Measurements from ENCODE around the gene RPL23. TPM values are rescaled to one million over a fixed set of nuclear protein-coding genes. Genes with fewer than 3 reads are reported as not detected.
A peak's percentile ranks its signal among the peaks of the same experiment; 100 is the strongest.

RPL23 gene
- total and polyA plus RNA-seq, 10 of the 15 experiments (the other 5 are each of a cell fraction or from before 2014, with no cell fraction given), result 2,200 to 4,821 (median 3,043) TPM

DNA sequence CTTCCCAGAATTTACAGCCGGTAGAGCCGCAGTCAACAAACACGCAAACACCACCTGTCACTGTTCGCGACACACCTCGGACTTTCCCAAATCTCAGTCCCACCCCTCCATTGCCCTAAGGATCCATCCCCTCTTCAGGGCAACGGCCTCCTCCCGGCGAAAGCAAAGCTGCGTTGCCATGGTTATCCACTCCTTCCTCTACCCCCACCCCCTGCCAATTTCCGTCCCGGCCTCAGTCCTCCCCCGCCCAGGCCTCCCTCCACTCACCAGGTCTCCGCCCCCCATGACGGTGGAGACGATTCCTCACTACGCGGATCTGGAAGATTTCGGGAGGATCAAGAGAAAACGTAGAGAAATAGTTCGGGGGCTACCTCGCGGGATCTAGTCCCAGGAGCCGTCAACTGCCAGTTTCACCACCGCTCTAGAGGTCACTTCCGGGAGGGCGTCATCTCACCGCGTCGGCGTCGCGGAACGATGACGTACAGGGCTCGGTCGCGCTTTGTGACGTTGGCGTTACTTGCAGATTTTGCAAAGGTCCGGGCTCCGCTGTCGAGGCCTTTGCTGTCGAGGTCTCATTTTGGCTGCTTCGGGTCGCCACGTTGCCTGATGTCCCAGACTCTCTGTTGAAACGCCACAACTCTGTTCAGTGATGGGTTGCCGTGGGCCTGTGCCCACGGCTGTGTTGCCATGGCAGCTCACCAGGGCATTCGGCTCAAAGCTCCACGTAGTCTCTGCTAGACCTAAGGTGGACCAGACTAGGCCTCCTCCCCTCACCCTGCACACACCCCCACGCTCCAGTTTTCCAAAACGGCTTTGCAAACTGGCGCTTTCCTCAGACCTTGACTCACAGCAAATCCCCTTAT, 28.4 kb downstream of the RPL23 start, which contains the start of gene CWC25 (continued):
- peak; percentile 93 for TF ChIP-seq ZBTB40 (IDR thresholded peaks at IDR 0.05; ENCODE audit: borderline replicate concordance)
- peak; percentile 100 for TF ChIP-seq MLLT1 (IDR thresholded peaks at IDR 0.05)
- no peak for TF ChIP-seq BCLAF1 (IDR thresholded peaks at IDR 0.05)
- TF ChIP-seq MYB (IDR thresholded peaks at IDR 0.05; ENCODE audit: borderline replicate concordance, low read depth, low read length), result peak; percentile 95
- TF ChIP-seq IKZF1 (conservative IDR thresholded peaks at IDR 0.05), result peak; percentile 94
- TF ChIP-seq CHD4 (IDR thresholded peaks at IDR 0.05), result no peak
- TF ChIP-seq SMAD1 (IDR thresholded peaks at IDR 0.05; ENCODE audit: low read depth, partially characterized antibody), result no peak
- no peak for TF ChIP-seq ZNF217 (IDR thresholded peaks at IDR 0.05)
- peak; percentile 94 for TF ChIP-seq ATF7 (IDR thresholded peaks at IDR 0.05; ENCODE audit: low read depth)
- TF ChIP-seq ASH2L (IDR thresholded peaks at IDR 0.05; ENCODE audit: borderline replicate concordance, low read depth), result peak; percentile 60; the same call in 1 of the 2 replicates
- TF ChIP-seq SMAD5 (IDR thresholded peaks at IDR 0.05; ENCODE audit: low read depth), result peak; percentile 90
- 0 out of 2 replicates have a peak, but pooled peaks have one; percentile 63 for TF ChIP-seq POLR2AphosphoS2 (IDR thresholded peaks at IDR 0.05; ENCODE audit: low read depth, low read length)
- peak; percentile 59 for TF ChIP-seq RFX5 (IDR thresholded peaks at IDR 0.05; ENCODE audit: low read depth, low read length)
- peak; percentile 75 for TF ChIP-seq RUNX3 (IDR thresholded peaks at IDR 0.05; ENCODE audit: low read length)
- peak; percentile 97 for TF ChIP-seq HCFC1 (IDR thresholded peaks at IDR 0.05; ENCODE audit: low read length)
- no peak for TF ChIP-seq ZNF24 (IDR thresholded peaks at IDR 0.05)
- peak; percentile 100 for TF ChIP-seq NBN (IDR thresholded peaks at IDR 0.05)
- no peak for TF ChIP-seq NFYB (IDR thresholded peaks at IDR 0.05; ENCODE audit: insufficient read depth, low read depth, low read length)
- TF ChIP-seq ELK1 (IDR thresholded peaks at IDR 0.05; ENCODE audit: low read depth, low read length), result peak; percentile 99
- TF ChIP-seq KDM1A (IDR thresholded peaks at IDR 0.05; ENCODE audit: borderline replicate concordance), result no peak
- TF ChIP-seq RBBP5 (conservative IDR thresholded peaks at IDR 0.05), result no peak
- TF ChIP-seq ZNF207 (IDR thresholded peaks at IDR 0.05; ENCODE audit: borderline replicate concordance), result peak; percentile 99

All from GM12878 (cell line).